ENCODE results near the gene TMPRSS11F.

Gene TMPRSS11F

DNA sequence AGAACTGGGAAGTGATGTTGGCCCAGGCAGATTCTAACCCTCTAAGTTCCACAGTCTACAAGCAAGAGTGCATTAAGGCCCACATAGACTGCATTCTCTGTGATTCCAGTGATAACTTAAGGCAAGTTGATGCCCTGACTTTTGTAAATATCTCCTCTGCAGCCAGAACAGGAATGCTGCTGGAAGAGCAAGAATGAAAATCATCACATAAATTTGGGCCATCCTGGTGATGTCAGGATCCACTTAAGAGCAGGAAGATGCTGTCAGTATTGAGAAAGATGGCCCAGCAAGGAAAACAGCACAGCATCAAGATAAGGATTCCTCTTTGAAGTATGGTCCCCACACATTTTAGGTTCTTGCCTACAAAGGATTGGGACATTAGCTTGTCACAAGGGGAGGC lies 52.4 kb downstream of the TMPRSS11F start:
- DNase-seq, result no peak

- no peak for DNase-seq
These were observed 53.5 kb downstream of the TMPRSS11F start for GRCh38 chr4:68076194-68076593.

DNA sequence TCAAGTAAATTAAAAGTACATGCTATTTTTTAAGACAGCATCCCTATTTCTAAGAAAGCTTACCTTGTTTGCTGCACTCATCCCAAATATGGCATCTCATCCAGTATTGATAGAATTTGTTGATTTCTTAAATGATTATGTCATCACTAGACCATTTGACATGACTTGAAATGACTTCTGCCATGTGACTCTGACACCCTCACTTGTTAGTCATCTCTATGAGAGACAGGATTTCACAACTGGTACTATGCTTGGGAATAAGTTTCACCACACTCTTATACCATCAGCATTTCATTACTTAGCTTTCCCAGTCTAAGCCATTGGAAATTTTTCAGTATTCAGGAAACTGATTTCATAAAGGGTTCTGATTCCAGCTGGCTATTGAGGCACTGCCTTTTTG lies 55.3 kb downstream of the TMPRSS11F start:
- DNase-seq, result no peak

GRCh38 chr4:68070302-68070701 lies 59.4 kb downstream of the TMPRSS11F start:
- DNase-seq, result no peak

DNA sequence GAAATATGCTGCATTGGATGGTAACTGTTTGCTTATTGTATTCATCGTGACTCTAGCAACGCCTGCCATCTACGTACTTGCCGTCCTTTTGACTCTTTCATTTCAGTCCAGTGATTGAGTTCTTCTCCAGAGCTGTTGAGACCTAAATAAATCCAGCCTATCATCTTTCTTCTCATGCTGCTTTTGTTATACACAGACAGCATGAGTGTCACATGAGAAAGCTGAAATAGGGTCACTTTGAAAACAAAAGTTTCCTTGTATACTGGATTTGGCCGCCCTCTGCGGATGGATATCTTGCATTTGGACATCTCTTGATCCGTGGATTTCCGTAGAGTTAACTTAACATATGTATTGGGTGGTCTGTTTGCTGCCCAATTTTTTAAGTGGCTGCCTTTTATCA lies 67.2 kb downstream of the TMPRSS11F start:
- DNase-seq, result no peak

DNA sequence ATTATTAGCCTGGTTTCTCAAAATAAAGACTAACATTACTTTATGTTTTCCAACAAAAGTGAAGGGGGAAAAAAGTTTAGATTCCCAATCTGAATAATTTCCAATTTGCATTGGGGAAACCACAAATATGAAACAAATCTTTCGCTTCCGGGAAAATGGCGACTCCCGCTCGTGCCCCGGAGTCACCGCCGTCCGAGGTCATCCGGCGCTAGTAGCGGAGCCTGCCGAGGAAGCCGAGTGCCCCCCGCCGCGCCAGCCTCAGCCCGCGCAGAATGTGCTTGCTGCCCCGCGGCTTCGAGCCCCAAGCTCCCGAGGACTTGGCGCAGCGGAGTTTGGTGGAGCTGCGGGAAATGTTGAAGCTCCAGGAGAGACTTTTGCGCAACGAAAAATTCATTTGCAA lies 91.4 kb downstream of the TMPRSS11F start:
- DNase-seq, result no peak

- no peak for DNase-seq
These were observed 108.5 kb downstream of the TMPRSS11F start for GRCh38 chr4:68021185-68021584.

GRCh38 chr4:68011684-68012083 lies 118.0 kb downstream of the TMPRSS11F start:
- no peak for DNase-seq
